Activated CD4-positive, alpha-beta T cell treated with anti-CD3 and anti-CD28 coated beads for 4 hours (primary cell): Measurements from ENCODE around the gene DROSHA.
"Not testable (repeated sequence)": the region's sequence is repeated elsewhere in the genome, so short reads cannot be mapped to it uniquely, and the experiment has no call there.

Source experiments
- DNase-seq, 2 donors: peaks; one replicate each; pipeline ENCODE4 v3.0.0-alpha.2; 2020

The DROSHA gene

GRCh38 chr5:31412324-31412723, 119.6 kb downstream of the DROSHA start:
- DNase-seq = no peak

- DNase-seq = no peak
Measured at GRCh38 chr5:31410089-31410488, 121.8 kb downstream of the DROSHA start.

- no peak for DNase-seq
Measured at GRCh38 chr5:31408814-31409213, 123.1 kb downstream of the DROSHA start.

GRCh38 chr5:31407921-31408693, 123.8 kb downstream of the DROSHA start:
- DNase-seq = no peak

- no peak for DNase-seq
Measured at GRCh38 chr5:31404325-31404724, 127.6 kb downstream of the DROSHA start.

GRCh38 chr5:31401691-31402090, 130.2 kb downstream of the DROSHA start:
- DNase-seq = no peak

GRCh38 chr5:31397926-31398557, 133.9 kb downstream of the DROSHA start:
- no peak for DNase-seq

GRCh38 chr5:31396611-31397295, 135.1 kb downstream of the DROSHA start:
- no peak for DNase-seq

- DNase-seq = not testable (repeated sequence)
Measured at GRCh38 chr5:31395450-31396045, 136.3 kb downstream of the DROSHA start.

GRCh38 chr5:31393126-31393525, 138.8 kb downstream of the DROSHA start:
- no peak for DNase-seq

GRCh38 chr5:31392061-31392460, 139.8 kb downstream of the DROSHA start:
- DNase-seq = no peak

- no peak for DNase-seq
Measured at GRCh38 chr5:31390256-31390655, 141.6 kb downstream of the DROSHA start.

- no peak for DNase-seq
Measured at GRCh38 chr5:31385774-31386537, 145.9 kb downstream of the DROSHA start.

- DNase-seq = no peak
Measured at GRCh38 chr5:31383734-31384133, 148.2 kb downstream of the DROSHA start.

- DNase-seq = no peak
Measured at GRCh38 chr5:31382051-31382878, 149.6 kb downstream of the DROSHA start.

- no peak for DNase-seq
Measured at GRCh38 chr5:31381299-31381698, 150.6 kb downstream of the DROSHA start.

- no peak for DNase-seq
Measured at GRCh38 chr5:31380049-31380448, 151.8 kb downstream of the DROSHA start.

GRCh38 chr5:31378838-31379237, 153.1 kb downstream of the DROSHA start:
- DNase-seq = no peak

- DNase-seq = no peak
Measured at GRCh38 chr5:31378136-31378535, 153.8 kb downstream of the DROSHA start.

- no peak for DNase-seq
Measured at GRCh38 chr5:31377274-31377946, 154.5 kb downstream of the DROSHA start.
